Right lobe of liver (tissue), 6 donors: ENCODE data around the gene HEPH. TPM values are rescaled to one million over a fixed set of nuclear protein-coding genes. Genes with fewer than 3 reads are reported as not detected.

ENCODE experiments used
- ATAC-seq, 4 donors: fragments of 200-7000 bp; cut with Tn5 transposase; one replicate each; pipeline ENCODE4 v1.9.1; 2020; ENCODE audit warnings: mild to moderate bottlenecking in 4 of 4, moderate library complexity in 4 of 4
- DNase-seq, 3 donors: peaks; one replicate each; pipeline ENCODE4 v3.0.0-alpha.2; 2020
- H3K27ac ChIP-seq, 3 donors: fragments of 200-600 bp; one replicate each; pipeline ENCODE4 v1.8.0; 2022
- H3K27me3 ChIP-seq, 2 donors: fragments of 200-600 bp; one replicate each; pipeline ENCODE4 v1.8.0; 2022
- H3K36me3 ChIP-seq, 4 donors: fragments of 200-600 bp; sonication (generic) in 1 of 4; one replicate each; pipeline versions ENCODE4 v1.5.1 to v1.8.0; 2017 to 2022; ENCODE audit warnings: control low read depth in 1 of 4
- H3K4me1 ChIP-seq, 4 donors: fragments of 200-600 bp; sonication (generic) in 1 of 4; one replicate each; pipeline versions ENCODE4 v1.5.1 to v1.8.0; 2017 to 2022; ENCODE audit warnings: control low read depth in 1 of 4
- H3K4me3 ChIP-seq, 3 donors: fragments of 200-600 bp; one replicate each; pipeline ENCODE4 v1.8.0; 2022
- H3K9me3 ChIP-seq, 4 donors: fragments of 200-600 bp; sonication (generic) in 1 of 4; one replicate each; pipeline versions ENCODE4 v1.5.1 to v1.8.0; 2017 to 2022; ENCODE audit warnings: control low read depth in 1 of 4
- POLR2A ChIP-seq: fragments of 450-650 bp; IDR thresholded peaks from one replicate; pipeline ENCODE4 v1.6.1; 2017; ENCODE audit warnings: antibody characterized with exemption, mild to moderate bottlenecking
- WGBS: methylation state at CpG from one replicate; pipeline ENCODE4 v1.1.6; 2018; ENCODE audit warnings: low coverage, low lambda C conversion rate; ENCODE audit not compliant: insufficient coverage; ENCODE audit errors: missing lambda C conversion rate; 5-methylcytosine and 5-hydroxymethylcytosine counted together
- intact Hi-C, 2 donors: fragments of 100-400 bp; cut with DNase I; formaldehyde crosslinking; loops; one replicate each; pipeline versions ENCODE4 v1.11.2 to v1.14.1; 2022
- total RNA-seq, 6 experiments: library from RNA; depleted of rRNA in 2 of 6; stranded (reverse); fragments of >200 nt in 2 of 6; fragmentation: NEBNext Ultra II Directional in 3 of 6; extraction: Animal tissue kit (Norgen Biotek cat#: 25700) in 3 of 6; gene quantifications; one replicate each; pipeline versions ENCODE4 v1.1.0 to v1.2.4, GENCODE V29; 2016 to 2023
- TF ChIP-seq, protein P1 (sequence below), 4 donors: fragments of 200-600 bp in 3 of 4; fragments of 450-650 bp in 1 of 4; IDR thresholded peaks; one replicate each; pipeline versions ENCODE4 v1.5.1 to v1.8.0; 2016 to 2022; ENCODE audit warnings: antibody characterized with exemption in 4 of 4, mild to moderate bottlenecking in 2 of 4
- donor health status: DM: no; HTN: yes; CAD: no.
- donor health status: DM: no; HTN: no; CAD: no.
- donor health status: DM: no; HTN: no; CAD: no.
- donor health status: DM: no; HTN: yes; CAD: no.
- donor health status: DM: no; HTN: yes; CAD: no.

Gene HEPH
- total RNA-seq, 6 experiments from 2014 or later = 1.1 to 2.7 (median 1.5) TPM

DNA sequence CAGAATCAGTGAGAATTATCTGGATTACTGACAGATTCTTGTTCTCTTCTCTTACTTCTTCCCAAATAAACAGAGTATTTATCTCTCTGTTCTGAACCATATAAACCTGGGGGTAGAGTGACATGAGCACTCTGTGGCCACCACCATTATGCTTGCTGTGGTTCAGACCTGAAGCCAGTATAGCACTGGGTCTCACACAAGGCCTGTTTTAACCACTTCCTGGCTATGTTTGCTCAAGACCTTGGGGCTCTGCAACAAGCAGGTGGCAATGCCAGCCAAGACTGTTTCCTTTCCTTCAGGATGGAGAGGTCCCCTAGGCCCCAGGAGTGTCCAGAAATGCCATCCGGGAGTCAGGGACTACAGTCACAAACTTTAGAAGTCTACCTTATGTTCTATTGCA, 21.7 kb upstream of the HEPH start:
- Histone ChIP-seq H3K27me3 (no peaks in the 10 kb centered on the region), H3K4me3 (no peak overlapping the region), H3K36me3 (no peaks in the 10 kb centered on the region), H3K27ac (no peak overlapping the region), H3K9me3 (no peaks in the 10 kb centered on the region), H3K4me1 (no peaks in the 10 kb centered on the region)
- ATAC-seq (no peak), DNase-seq (no peak)
- TF ChIP-seq, protein P1, sequence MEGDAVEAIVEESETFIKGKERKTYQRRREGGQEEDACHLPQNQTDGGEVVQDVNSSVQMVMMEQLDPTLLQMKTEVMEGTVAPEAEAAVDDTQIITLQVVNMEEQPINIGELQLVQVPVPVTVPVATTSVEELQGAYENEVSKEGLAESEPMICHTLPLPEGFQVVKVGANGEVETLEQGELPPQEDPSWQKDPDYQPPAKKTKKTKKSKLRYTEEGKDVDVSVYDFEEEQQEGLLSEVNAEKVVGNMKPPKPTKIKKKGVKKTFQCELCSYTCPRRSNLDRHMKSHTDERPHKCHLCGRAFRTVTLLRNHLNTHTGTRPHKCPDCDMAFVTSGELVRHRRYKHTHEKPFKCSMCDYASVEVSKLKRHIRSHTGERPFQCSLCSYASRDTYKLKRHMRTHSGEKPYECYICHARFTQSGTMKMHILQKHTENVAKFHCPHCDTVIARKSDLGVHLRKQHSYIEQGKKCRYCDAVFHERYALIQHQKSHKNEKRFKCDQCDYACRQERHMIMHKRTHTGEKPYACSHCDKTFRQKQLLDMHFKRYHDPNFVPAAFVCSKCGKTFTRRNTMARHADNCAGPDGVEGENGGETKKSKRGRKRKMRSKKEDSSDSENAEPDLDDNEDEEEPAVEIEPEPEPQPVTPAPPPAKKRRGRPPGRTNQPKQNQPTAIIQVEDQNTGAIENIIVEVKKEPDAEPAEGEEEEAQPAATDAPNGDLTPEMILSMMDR (IDR thresholded peaks at IDR 0.05) = no peak
- no peak for TF ChIP-seq POLR2A
- intact Hi-C loops = no loop called here
- WGBS = no CpG with 5 or more reads among the region's 1 CpG

DNA sequence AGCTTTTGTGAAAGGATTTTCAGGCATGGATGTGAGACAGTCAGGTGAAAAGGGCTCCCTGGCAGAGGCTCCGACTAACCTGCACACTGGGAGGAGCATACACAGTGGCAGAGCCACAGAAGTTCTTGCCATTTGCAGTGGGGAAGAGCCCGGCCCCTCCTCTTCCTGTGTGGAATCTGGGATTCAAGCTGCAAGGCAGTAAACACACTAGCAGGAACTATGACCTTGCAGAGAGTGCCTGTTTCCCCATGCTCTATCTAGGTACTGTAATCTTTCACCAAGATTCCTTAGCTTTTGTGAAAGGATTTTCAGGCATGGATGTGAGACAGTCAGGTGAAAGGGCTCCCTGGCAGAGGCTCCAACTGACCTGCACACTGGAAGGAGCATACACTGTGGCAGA, 19.8 kb upstream of the HEPH start:
- no peaks in the 10 kb centered on the region for H3K36me3 ChIP-seq
- DNase-seq (no peak), ATAC-seq (no peak)
- no peaks in the 10 kb centered on the region for H3K27me3 ChIP-seq
- no peak for TF ChIP-seq POLR2A
- TF ChIP-seq, protein P1 (IDR thresholded peaks at IDR 0.05) = no peak
- no peak overlapping the region for H3K4me3 ChIP-seq
- no peaks in the 10 kb centered on the region for H3K9me3 ChIP-seq
- intact Hi-C loops = no loop called here
- 51% methylated on average over 2 of the region's 2 CpGs for WGBS
- H3K4me1 ChIP-seq = no peaks in the 10 kb centered on the region
- H3K27ac ChIP-seq = no peak overlapping the region

DNA sequence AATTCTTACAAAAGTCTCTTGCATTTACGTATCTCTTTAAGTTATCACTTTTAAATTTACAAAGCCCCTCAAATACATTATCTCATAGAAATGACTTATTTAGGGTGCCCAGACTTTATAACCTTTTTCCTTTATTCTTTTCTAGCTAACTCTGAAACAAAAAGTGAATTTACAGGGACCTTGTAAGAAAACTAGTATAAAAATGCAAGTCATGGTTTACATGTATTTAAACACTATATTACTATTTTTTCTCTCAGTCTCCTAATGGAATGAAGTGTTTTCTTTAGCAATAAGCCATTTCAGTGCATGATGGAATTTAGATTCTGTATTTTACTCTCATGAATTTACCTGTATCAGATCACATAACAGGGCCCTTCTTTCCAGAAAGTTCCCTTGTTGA, 14.5 kb upstream of the HEPH start:
- H3K4me1 ChIP-seq = no peaks in the 10 kb centered on the region
- no peak for DNase-seq
- H3K27me3 ChIP-seq = no peaks in the 10 kb centered on the region
- WGBS = 82% methylated on average over 1 of the region's 1 CpG
- H3K27ac ChIP-seq = no peak overlapping the region
- no peak for TF ChIP-seq POLR2A
- TF ChIP-seq, protein P1 (IDR thresholded peaks at IDR 0.05) = no peak
- ATAC-seq = no peak
- intact Hi-C loops = no loop called here
- no peaks in the 10 kb centered on the region for H3K36me3 ChIP-seq
- H3K9me3 ChIP-seq = no peaks in the 10 kb centered on the region
- H3K4me3 ChIP-seq = no peak overlapping the region

DNA sequence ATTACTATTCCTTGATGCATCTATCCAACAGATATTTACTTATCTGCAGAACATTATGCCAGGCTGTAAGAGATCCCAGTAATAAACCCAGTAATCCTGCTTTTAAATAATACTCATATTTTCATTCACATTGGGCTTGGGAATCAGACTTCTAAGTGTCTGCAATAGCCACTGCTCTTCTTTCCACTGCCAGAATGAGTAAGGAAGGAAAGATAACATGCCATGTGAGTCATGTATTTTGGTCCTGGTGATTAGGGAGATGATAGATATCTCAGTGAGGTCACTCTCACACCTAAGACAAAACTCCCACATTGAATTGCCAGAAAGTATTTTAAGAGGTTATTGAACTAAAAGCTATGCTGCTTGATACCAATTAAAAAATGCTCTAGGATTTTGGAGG, 13.9 kb upstream of the HEPH start:
- no peak overlapping the region for H3K27ac ChIP-seq
- intact Hi-C loops = no loop called here
- H3K27me3 ChIP-seq = no peaks in the 10 kb centered on the region
- no peak for DNase-seq
- TF ChIP-seq, protein P1 (IDR thresholded peaks at IDR 0.05) = no peak
- TF ChIP-seq POLR2A = no peak
- ATAC-seq = no peak
- no peak overlapping the region for H3K4me3 ChIP-seq
- no peaks in the 10 kb centered on the region for H3K9me3 ChIP-seq
- no peaks in the 10 kb centered on the region for H3K4me1 ChIP-seq
- H3K36me3 ChIP-seq = no peaks in the 10 kb centered on the region

DNA sequence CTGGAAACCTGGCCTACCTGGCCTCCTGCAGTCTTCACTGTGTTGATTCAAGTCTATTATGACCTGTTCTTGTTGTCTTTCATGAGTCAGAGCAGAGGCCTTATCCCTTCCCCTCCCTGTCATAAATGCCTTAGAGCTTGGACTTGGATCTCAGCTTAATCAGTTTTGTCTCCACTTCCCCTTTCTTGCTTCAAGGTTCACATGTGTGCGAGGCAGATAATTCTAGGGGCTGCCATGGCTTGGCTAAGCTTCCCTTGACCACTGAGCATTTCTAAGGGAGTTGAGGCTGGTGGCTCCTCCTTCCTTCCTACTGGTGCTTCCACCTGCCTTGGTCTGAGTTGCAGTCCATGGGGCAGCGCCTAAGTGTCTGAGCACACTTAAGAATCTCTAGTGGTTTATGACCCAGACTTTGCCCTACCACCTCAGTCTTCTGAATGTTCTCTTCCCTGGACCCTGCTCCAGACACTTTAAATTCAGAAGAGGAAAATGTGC, 1.7 kb upstream of the HEPH start:
- intact Hi-C loops = no loop called here
- no peaks in the 10 kb centered on the region for H3K36me3 ChIP-seq
- WGBS = 24% methylated on average over 2 of the region's 2 CpGs
- no peak overlapping the region for H3K27ac ChIP-seq
- DNase-seq = no peak
- no peaks in the 10 kb centered on the region for H3K9me3 ChIP-seq
- no peaks in the 10 kb centered on the region for H3K27me3 ChIP-seq
- no peak overlapping the region for H3K4me3 ChIP-seq
- H3K4me1 ChIP-seq = no peaks in the 10 kb centered on the region
- TF ChIP-seq, protein P1 (IDR thresholded peaks at IDR 0.05) = no peak
- TF ChIP-seq POLR2A = no peak
- no peak for ATAC-seq
